ENCODE results near the gene SLC25A34.
"Not testable (repeated sequence)": the region's sequence is repeated elsewhere in the genome, so short reads cannot be mapped to it uniquely, and the experiment has no call there.

SLC25A34 gene

GRCh38 chr1:15696956-15697521 is 39.0 kb upstream of the SLC25A34 start:
- no peak for TF ChIP-seq EZH2phosphoT487 (IDR thresholded peaks at IDR 0.05; ENCODE audit: borderline replicate concordance)
- TF ChIP-seq, protein P1, sequence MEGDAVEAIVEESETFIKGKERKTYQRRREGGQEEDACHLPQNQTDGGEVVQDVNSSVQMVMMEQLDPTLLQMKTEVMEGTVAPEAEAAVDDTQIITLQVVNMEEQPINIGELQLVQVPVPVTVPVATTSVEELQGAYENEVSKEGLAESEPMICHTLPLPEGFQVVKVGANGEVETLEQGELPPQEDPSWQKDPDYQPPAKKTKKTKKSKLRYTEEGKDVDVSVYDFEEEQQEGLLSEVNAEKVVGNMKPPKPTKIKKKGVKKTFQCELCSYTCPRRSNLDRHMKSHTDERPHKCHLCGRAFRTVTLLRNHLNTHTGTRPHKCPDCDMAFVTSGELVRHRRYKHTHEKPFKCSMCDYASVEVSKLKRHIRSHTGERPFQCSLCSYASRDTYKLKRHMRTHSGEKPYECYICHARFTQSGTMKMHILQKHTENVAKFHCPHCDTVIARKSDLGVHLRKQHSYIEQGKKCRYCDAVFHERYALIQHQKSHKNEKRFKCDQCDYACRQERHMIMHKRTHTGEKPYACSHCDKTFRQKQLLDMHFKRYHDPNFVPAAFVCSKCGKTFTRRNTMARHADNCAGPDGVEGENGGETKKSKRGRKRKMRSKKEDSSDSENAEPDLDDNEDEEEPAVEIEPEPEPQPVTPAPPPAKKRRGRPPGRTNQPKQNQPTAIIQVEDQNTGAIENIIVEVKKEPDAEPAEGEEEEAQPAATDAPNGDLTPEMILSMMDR (conservative IDR thresholded peaks at IDR 0.05; ENCODE audit: low read length): no peak
- H3K4me2 ChIP-seq (ENCODE audit: low read depth, low read length, poor library complexity, severe bottlenecking): no peak overlapping the region
- no peaks in the 10 kb centered on the region for H3K9me3 ChIP-seq (ENCODE audit: insufficient read depth, low read depth, low read length)
- H3K79me2 ChIP-seq (ENCODE audit: insufficient read depth, low read length): peaks cover 38% of the 10 kb centered on the region; the same call in 1 of the 2 replicates
- H3F3A ChIP-seq (ENCODE audit: low read depth): no peaks in the 10 kb centered on the region
- no peaks in the 10 kb centered on the region; the same call in 1 of the 2 replicates for H3K36me3 ChIP-seq (ENCODE audit: insufficient read depth, low read length)
- H4K20me1 ChIP-seq (ENCODE audit: insufficient read depth, low read length, poor library complexity, severe bottlenecking): peaks cover 4% of the 10 kb centered on the region
- H3K4me1 ChIP-seq (ENCODE audit: insufficient read depth, low read length, poor library complexity, severe bottlenecking): no peaks in the 10 kb centered on the region
- no peaks in the 10 kb centered on the region for H3K9me2 ChIP-seq (replicated peaks; ENCODE audit: low read depth, low read length)
- H2AFZ ChIP-seq (ENCODE audit: low read length): no peak overlapping the region
- no peaks in the 10 kb centered on the region for H3K27me3 ChIP-seq (ENCODE audit: insufficient read depth, low read length, poor library complexity, severe bottlenecking)
- no peak overlapping the region for H3K9ac ChIP-seq (ENCODE audit: low read depth, low read length, poor library complexity, severe bottlenecking)
- H3K4me3 ChIP-seq (ENCODE audit: low read length, poor library complexity, severe bottlenecking): no peak overlapping the region

GRCh38 chr1:15698201-15698600 is 37.9 kb upstream of the SLC25A34 start:
- Histone ChIP-seq H3K27me3 (ENCODE audit: insufficient read depth, low read length, poor library complexity, severe bottlenecking) (no peaks in the 10 kb centered on the region), H3K4me2 (ENCODE audit: low read depth, low read length, poor library complexity, severe bottlenecking) (no peak overlapping the region), H4K20me1 (ENCODE audit: insufficient read depth, low read length, poor library complexity, severe bottlenecking) (peaks cover 4% of the 10 kb centered on the region), H3K4me1 (ENCODE audit: insufficient read depth, low read length, poor library complexity, severe bottlenecking) (no peaks in the 10 kb centered on the region), H2AFZ (ENCODE audit: low read length) (no peak overlapping the region), H3K36me3 (ENCODE audit: insufficient read depth, low read length) (no peaks in the 10 kb centered on the region; the same call in 1 of the 2 replicates), H3K9me2 (replicated peaks; ENCODE audit: low read depth, low read length) (no peaks in the 10 kb centered on the region), H3F3A (ENCODE audit: low read depth) (no peaks in the 10 kb centered on the region), H3K9ac (ENCODE audit: low read depth, low read length, poor library complexity, severe bottlenecking) (no peak overlapping the region), H3K4me3 (ENCODE audit: low read length, poor library complexity, severe bottlenecking) (no peak overlapping the region), H3K79me2 (ENCODE audit: insufficient read depth, low read length) (peaks cover 40% of the 10 kb centered on the region; the same call in 1 of the 2 replicates), H3K9me3 (ENCODE audit: insufficient read depth, low read depth, low read length) (no peaks in the 10 kb centered on the region)
- TF ChIP-seq EZH2phosphoT487 (IDR thresholded peaks at IDR 0.05; ENCODE audit: borderline replicate concordance): no peak
- TF ChIP-seq, protein P1 (conservative IDR thresholded peaks at IDR 0.05; ENCODE audit: low read length): no peak

GRCh38 chr1:15699321-15699720 is 36.7 kb upstream of the SLC25A34 start:
- H3K9ac ChIP-seq (ENCODE audit: low read depth, low read length, poor library complexity, severe bottlenecking): not testable (repeated sequence)
- H3K79me2 ChIP-seq (ENCODE audit: insufficient read depth, low read length): peaks cover 35% of the 10 kb centered on the region; the same call in 1 of the 2 replicates

DNA sequence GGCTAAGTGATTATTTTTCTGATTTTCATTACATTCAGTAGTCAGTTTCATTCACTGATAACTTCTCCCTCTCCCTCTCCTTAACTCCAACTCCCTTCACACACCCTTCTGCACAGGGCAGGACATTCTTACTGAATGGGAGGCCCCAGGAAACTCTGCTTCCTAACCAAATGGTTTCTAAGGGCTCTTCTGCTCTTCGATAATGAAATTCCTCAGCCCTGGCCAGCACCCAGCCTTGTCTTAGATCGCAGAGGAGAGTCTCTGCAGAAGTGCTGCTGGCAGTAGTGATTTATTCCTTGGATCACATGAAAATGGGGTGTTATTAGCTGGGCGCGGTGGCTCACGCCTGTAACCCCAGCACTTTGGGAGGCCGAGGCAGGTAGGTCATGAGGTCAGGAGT is 35.5 kb upstream of the SLC25A34 start:
- Histone ChIP-seq H3K79me2 (ENCODE audit: insufficient read depth, low read length) (peaks cover 35% of the 10 kb centered on the region; the same call in 1 of the 2 replicates), H3K36me3 (ENCODE audit: insufficient read depth, low read length) (peaks cover 4% of the 10 kb centered on the region; the same call in 1 of the 2 replicates), H3F3A (ENCODE audit: low read depth) (no peaks in the 10 kb centered on the region), H4K20me1 (ENCODE audit: insufficient read depth, low read length, poor library complexity, severe bottlenecking) (peaks cover 4% of the 10 kb centered on the region), H3K4me1 (ENCODE audit: insufficient read depth, low read length, poor library complexity, severe bottlenecking) (no peaks in the 10 kb centered on the region), H3K9me2 (replicated peaks; ENCODE audit: low read depth, low read length) (no peaks in the 10 kb centered on the region), H3K9ac (ENCODE audit: low read depth, low read length, poor library complexity, severe bottlenecking) (no peak overlapping the region), H3K9me3 (ENCODE audit: insufficient read depth, low read depth, low read length) (no peaks in the 10 kb centered on the region), H2AFZ (ENCODE audit: low read length) (no peak overlapping the region), H3K4me2 (ENCODE audit: low read depth, low read length, poor library complexity, severe bottlenecking) (no peak overlapping the region), H3K4me3 (ENCODE audit: low read length, poor library complexity, severe bottlenecking) (no peak overlapping the region), H3K27me3 (ENCODE audit: insufficient read depth, low read length, poor library complexity, severe bottlenecking) (no peaks in the 10 kb centered on the region)
- TF ChIP-seq, protein P1 (conservative IDR thresholded peaks at IDR 0.05; ENCODE audit: low read length): no peak
- TF ChIP-seq EZH2phosphoT487 (IDR thresholded peaks at IDR 0.05; ENCODE audit: borderline replicate concordance): no peak

More at GRCh38 chr1:15699321-15699720, 36.7 kb upstream of the SLC25A34 start:
- not testable (repeated sequence) for H3K9me3 ChIP-seq (ENCODE audit: insufficient read depth, low read depth, low read length); H3F3A ChIP-seq (ENCODE audit: low read depth); H2AFZ ChIP-seq (ENCODE audit: low read length); H4K20me1 ChIP-seq (ENCODE audit: insufficient read depth, low read length, poor library complexity, severe bottlenecking); H3K36me3 ChIP-seq (ENCODE audit: insufficient read depth, low read length); H3K4me3 ChIP-seq (ENCODE audit: low read length, poor library complexity, severe bottlenecking); H3K4me1 ChIP-seq (ENCODE audit: insufficient read depth, low read length, poor library complexity, severe bottlenecking); H3K4me2 ChIP-seq (ENCODE audit: low read depth, low read length, poor library complexity, severe bottlenecking); H3K27me3 ChIP-seq (ENCODE audit: insufficient read depth, low read length, poor library complexity, severe bottlenecking); H3K9me2 ChIP-seq (replicated peaks; ENCODE audit: low read depth, low read length)
